GM21619 (cell line): ENCODE data around the gene SPINT3.

Experiments
- ATAC-seq: cut with Tn5 transposase; IDR thresholded peaks from one replicate; pipeline ENCODE4 v1.9.1; 2021; ENCODE audit not compliant: unreplicated experiment

Gene SPINT3

GRCh38 chr20:45515147-45515913 is at the start of gene SPINT3:
Gene SPINT3, minus strand, starts transcription at chr20:45515622. Its CDS starts 14 bp downstream, at chr20:45515608.
- ATAC-seq: no peak

- no peak for ATAC-seq
Measured at GRCh38 chr20:45564760-45565276, 49.4 kb upstream of the SPINT3 start.

- ATAC-seq: no peak
Measured at GRCh38 chr20:45555198-45555597, 39.8 kb upstream of the SPINT3 start.

GRCh38 chr20:45552456-45552855 is 37.0 kb upstream of the SPINT3 start:
- ATAC-seq: no peak

- no peak for ATAC-seq
Measured at GRCh38 chr20:45550765-45551164, 35.3 kb upstream of the SPINT3 start.

GRCh38 chr20:45548410-45548809 is 33.0 kb upstream of the SPINT3 start:
- no peak for ATAC-seq

GRCh38 chr20:45547206-45547770 is 31.9 kb upstream of the SPINT3 start, which contains the start of gene EPPIN:
Gene EPPIN, minus strand, starts transcription at chr20:45547401. Its CDS starts 44 bp downstream, at chr20:45547357.
- ATAC-seq: no peak

- ATAC-seq: no peak
Measured at GRCh38 chr20:45545754-45546453, 30.5 kb upstream of the SPINT3 start.

- ATAC-seq: no peak
Measured at GRCh38 chr20:45545351-45545750, 29.9 kb upstream of the SPINT3 start.

GRCh38 chr20:45539382-45539781 is 24.0 kb upstream of the SPINT3 start, which contains the start of gene WFDC6:
Gene WFDC6, minus strand, starts transcription at chr20:45539482. Its CDS starts 75 bp downstream, at chr20:45539407.
- ATAC-seq: no peak

- ATAC-seq: no peak
Measured at GRCh38 chr20:45538209-45538799, 22.9 kb upstream of the SPINT3 start.

- no peak for ATAC-seq
Measured at GRCh38 chr20:45527294-45527693, 11.9 kb upstream of the SPINT3 start.

GRCh38 chr20:45523821-45524220 is 8.4 kb upstream of the SPINT3 start:
- no peak for ATAC-seq

- ATAC-seq: no peak
Measured at GRCh38 chr20:45518282-45518681, 2.9 kb upstream of the SPINT3 start.

- no peak for ATAC-seq
Measured at GRCh38 chr20:45510242-45510862, 5.1 kb downstream of the SPINT3 start.

- ATAC-seq: no peak
Measured at GRCh38 chr20:45509091-45509490, 6.3 kb downstream of the SPINT3 start.

- no peak for ATAC-seq
Measured at GRCh38 chr20:45508068-45508886, 7.1 kb downstream of the SPINT3 start.

- ATAC-seq: no peak
Measured at GRCh38 chr20:45507011-45507820, 8.2 kb downstream of the SPINT3 start.

GRCh38 chr20:45506398-45506797 is 9.0 kb downstream of the SPINT3 start:
- no peak for ATAC-seq
